Skeletal muscle cell (primary cell): ENCODE data around the gene UBL4A.

Source experiments
- DNase-seq: peaks from one replicate; pipeline ENCODE4 v3.0.0-alpha.2; 2010; ENCODE audit warnings: low read depth
- H3K4me3 ChIP-seq: 2 replicates; pipeline ENCODE4 v1.5.1; 2011; ENCODE audit warnings: low read depth, mild to moderate bottlenecking, control low read depth, low read length, moderate library complexity

The UBL4A gene

DNA sequence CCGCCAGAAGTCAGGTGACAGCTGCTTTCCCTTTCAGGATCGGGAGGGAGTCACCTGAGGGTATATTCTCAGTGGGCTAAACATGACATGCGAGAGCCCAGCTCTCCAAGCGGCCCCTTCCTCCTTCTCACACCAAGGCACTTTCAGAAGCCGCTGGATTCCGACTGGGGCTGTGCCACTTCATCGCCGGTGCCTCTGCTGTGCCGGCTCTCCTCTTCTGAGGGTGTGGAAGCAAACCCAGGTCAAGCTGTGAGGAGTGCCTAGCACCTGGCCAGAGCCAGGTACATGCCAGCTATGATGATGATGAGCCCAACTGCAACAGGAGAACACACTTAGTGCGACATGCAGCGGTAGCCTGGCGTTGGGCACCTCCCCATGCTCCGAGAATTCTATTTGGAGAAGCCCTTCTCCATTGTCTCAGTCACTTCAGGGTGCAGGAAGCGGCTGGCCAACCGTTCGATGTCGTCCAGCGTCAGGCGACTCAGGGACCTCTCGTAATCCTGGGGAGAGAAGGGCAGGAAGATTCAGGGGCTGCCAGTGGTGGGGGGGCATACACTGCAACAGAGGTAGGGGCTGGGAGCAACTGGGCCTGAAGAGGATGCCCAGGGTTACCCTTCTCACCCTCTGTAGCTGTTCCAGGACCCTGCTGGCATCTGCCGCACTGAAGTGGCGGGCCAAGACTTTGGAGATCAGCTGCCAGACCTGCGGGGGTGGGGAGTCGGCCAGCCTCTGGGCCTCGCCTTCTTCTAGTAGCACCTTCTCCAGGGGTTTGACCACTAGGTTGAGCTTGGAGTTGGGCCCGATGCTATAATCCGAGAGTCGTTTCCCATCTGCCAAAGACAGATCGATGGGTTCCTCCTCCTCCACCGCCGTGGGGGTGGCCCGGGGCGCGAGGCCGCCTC lies 1.0 kb downstream of the UBL4A start:
- DNase-seq = no peak
- peak overlapping the region; percentile 47 for H3K4me3 ChIP-seq

DNA sequence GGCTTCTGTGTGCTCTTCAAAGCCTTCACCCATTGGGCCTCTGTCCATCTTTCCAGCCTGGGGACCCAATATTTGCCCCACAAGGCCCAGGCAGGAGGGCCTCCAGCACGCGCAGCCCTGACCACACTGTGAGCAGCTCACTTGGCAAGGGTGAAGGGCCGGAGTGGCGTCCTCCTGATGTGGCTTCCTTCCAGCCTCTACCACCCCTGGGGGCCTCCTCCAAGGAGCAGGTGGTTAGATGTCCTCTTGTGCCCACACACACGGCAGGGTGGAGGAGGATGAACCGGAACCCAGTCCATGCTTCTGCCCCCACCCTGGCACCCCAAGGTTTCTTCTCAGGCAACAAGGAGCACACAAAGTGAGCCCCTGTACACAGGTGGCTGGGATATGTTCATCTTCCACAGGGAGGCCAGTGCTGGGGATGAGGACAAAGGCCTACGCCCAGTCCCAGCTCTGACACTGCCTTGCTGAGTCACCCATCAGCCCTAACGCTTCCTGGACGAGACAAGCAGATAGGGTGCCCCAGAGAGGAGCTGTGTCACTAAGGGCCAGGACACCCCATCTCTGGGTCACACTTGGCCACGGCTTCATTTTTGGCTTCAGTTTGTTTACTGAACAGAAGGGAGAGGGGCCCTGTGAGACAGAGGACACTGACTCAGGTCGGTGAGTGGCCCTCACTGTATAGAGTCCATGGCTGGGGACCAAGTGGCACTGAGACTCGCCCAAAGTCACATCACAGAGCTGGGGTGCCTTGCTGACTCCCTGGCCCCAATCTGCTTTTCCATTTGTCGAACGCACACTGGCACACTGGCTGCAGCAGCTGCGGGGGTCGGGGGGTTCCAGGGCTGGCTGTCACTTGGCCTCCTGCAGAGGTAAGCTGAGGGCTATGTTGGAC lies 1.9 kb downstream of the UBL4A start:
- no peak overlapping the region for H3K4me3 ChIP-seq
- DNase-seq = no peak

DNA sequence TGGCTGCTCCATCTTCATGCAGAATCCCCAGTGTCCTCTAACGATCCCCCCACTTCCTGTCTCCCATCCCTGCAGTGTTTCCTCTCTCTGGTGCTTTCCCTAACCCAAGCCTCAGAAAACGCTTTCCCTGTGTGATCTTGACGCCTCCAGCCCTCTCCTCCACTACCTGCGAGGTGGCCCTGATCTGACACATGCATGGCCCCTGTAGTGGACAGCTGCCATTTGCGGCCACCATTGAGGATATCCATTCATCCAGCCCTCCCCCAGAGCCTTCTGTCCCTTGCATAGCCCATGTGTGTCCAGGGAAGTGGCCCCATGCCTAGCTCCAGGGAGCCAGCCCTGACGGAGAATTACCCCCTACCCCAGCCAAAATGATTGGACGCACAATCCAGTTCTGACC lies 3.1 kb downstream of the UBL4A start:
- H3K4me3 ChIP-seq = no peak overlapping the region
- no peak for DNase-seq

DNA sequence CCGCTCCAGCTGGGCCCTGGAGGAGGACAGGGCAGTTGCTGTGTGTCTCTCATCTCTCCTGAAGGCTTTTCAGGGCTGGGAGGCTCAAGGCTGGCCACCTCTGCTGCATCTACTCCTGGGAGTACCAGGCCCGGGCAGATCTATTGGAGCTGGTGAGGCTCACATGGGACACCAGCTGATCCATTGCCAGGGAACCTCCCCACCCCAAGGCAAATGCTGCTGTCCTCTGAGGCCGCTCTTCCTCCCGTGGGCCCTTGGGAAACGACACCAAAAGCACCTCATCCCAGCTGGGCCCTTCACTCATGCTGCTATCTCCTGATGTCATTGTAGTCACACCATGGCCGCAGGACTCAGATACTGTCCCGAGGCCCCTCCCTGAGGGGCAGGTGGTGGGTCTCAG lies 3.6 kb downstream of the UBL4A start:
- DNase-seq = no peak
- H3K4me3 ChIP-seq = no peak overlapping the region

DNA sequence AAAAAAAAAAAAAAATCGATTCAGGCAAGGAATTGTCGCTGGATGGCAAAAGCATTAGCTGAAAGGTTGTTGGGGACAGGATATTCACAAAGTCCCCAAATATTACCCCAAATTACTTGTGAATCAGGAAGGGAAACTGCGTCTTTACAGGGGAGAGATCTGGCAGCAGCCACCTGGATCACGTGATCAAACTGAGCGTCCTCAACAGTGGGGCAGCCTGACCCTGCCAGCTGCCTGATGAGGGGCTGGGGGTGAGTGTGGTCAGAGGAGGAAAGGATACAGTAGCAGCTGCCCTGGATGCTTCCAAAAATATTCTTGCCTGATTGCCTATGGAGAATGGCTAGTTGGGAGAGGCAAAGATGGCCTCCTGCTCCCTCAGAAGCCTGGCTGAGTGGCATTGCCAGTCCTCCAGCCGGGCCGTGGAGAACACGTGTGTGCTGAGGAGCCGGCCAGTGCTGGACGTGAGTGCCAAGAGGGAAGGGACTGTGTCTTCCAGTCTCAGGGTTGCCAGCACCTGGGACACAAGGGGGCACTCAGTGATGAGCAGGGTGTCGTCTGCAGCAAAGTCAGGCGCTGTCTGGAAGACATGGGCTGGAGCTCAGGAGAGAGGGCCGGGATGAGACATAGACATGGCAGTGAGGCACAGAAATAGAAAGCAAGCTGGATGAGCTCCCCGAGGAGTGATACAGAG lies 4.4 kb downstream of the UBL4A start:
- DNase-seq = no peak
- no peak overlapping the region for H3K4me3 ChIP-seq

DNA sequence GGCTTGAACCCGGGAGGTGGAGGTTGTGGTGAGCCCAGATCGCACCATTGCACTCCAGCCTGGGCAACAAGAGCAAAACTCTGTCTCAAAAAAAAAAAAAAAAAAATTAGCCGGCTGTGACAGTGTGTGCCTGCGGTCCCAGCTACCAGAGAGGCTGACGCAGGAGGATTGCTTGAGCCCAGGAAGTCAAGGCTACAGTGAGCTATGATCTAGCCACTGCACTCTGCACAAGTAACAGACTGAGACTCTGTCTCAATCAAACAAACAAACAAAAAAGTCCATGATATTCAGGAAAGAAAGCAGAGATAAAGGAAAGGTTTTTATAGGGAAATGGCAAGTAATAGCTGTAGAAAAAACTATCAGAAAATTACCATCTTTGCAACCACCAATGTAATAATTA lies 5.2 kb downstream of the UBL4A start:
- no peak for DNase-seq

DNA sequence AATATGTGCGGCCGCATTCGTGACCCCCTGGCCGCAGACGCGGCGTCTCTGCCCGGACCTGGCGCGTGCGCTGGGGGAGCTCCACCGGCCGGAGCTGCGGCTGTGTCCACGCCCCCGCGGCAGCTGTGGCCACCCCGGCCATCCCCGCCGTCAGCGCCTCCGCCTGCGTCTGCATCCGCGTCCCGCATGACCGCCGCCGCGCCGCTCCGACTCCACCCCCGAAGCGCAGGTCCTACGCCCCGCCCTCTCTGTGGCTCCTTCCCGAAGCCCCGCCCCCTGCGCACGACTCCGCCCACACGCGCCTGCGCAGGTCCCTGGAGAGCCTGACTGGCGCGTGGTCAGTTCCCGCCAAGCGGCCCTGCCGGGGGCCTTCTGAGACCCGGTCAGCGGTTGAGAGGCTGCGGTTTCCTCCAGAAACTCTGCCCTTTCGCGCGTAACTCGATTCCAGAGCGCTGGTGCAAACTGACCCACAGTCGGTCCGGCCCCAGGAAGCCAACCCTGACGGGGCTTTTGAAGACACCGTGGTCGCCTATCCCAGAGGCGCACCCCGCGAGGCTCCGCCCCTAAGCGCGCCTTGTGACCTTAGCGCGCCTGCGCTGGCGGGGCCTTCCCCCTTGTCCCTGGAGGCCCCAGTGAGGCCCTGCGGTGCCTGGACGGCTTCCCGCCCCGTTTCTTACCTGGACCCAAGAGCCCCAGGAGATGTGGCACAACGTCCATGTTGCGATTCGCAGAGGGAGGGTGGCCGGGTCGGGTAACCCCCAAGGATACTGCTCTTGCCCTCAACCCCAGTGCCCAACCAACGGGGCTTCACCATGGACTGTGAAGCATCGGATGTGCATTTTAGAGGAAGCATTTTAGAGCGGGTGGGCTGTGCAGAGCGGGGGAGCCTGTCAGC lies 7.4 kb downstream of the UBL4A start, which contains the start of gene LAGE3:
Gene LAGE3, minus strand, starts transcription at position 554 of the 895 bp plus-strand sequence. Its CDS starts 366 bp downstream, at position 188.
- peak; percentile 56 for DNase-seq
- H3K4me3 ChIP-seq = peak within 1 kb of the TSS; percentile 56

More for the DNA sequence above, 5.2 kb downstream of the UBL4A start:
- H3K4me3 ChIP-seq = no peak overlapping the region

DNA sequence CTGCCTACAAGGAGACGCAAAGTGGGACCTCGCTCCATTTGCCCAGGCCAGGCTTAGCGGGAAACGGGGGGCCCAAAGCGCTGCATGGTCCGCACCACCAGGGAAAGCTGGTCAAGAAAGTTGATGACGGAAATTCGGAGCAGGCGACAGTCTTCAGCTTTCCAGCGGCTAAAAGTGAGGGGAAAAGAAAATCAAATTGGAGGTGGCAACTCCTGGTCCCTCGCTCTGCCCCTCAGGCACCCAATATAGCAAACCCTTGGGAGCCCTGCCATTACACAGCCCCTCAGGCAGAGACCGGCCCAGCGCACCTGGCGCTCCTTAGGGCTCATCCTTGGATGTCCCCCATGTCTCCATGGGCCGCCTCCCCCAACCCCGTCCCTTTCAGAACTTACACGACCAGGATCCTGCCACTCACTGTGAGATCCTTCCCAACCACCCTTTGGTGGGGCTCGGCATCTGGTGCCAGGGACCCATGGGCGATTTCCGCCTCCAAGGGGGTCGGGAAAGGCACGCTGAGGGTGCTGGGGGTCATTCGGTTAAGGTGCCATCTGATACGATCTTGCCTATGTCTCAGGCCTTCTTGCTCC lies 8.4 kb downstream of the UBL4A start:
- H3K4me3 ChIP-seq = peak overlapping the region; percentile 56
- no peak for DNase-seq

DNA sequence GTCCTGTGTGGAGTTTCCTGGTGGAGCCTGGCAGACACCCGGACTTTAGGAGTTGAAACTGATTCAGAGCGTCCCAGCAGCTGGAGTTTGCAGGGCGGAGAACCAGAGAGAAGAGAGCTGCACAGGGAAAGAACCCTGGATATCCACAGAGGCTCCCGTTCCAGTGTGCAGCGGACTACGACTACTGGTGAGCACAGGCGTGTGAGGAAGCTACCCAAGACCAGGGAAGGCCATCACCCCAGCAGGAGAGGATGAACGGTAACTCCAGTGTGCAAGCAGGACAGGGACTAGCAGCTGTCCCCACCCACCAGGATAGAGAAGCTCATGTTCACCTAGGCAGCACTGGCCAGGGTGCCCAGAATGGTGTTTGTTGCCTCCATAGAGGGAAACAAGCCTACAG lies 9.6 kb downstream of the UBL4A start:
- no peak for DNase-seq

DNA sequence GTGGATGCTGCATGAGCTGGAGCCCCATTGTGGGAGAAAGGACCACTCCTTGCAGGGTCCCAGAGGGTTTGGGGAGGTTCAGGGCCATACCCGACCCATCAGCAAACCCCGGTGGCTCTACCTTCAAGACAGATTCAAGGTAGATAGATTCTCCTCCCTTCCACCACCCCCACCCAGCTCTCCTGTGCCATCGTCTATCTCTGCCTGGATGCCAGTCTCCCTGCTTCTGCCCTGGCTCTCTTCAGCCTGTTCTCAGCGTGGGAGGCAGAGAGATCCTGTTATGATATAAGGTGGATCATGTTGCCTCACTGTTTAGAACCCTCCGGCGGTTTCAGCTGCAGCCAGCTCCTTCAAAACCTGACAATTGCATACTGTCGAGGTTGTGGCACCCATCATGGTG lies 12.7 kb downstream of the UBL4A start:
- H3K4me3 ChIP-seq = no peak overlapping the region
- DNase-seq = no peak

More for the DNA sequence above, 9.6 kb downstream of the UBL4A start:
- H3K4me3 ChIP-seq = no peak overlapping the region

DNA sequence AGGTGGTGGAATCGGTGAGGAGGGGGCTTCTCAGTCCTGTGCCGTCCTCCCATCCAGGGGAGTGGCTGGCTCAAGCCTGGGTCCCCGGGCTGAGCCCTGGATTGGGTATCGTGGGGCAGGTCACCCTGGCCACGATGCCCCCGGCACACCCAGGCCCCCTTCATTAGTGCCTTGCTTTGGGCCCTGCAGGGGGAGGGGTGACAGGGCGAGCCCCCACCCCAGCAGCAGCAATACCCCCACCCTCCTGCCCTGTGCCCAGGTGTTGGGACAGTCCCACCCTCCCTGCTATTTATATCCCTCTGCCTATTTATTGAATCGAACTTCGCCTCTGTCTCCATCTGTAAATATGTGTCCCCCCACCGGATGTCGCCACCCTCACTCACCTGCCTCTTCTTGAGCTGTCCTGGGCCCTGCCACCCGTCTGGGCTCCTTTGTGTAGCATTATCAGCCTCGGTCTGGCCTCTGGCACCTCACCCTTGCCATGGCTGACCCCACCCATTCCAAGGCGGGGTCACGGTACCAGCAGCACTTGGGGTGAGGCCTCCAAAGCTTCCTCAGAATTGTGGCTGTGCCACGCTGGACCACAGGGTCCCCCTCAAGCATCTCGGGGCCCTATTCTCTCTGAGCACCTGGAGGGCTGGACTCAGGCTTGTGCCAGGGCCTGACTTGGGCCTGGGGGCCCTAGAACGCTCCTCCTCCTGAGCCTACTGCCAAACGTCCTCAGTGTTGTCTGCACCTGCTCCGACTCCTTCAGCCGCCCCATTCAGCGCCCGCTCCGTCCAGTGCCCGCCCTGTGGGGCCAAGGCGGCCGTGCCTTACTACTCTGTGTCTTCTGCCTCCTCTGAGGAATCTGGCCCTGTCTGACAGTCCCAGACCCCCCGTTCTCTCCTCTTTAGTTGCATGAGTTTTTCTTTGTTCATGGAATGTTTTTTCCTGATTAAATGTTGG lies 13.5 kb downstream of the UBL4A start:
- DNase-seq = no peak
- H3K4me3 ChIP-seq = no peak overlapping the region

DNA sequence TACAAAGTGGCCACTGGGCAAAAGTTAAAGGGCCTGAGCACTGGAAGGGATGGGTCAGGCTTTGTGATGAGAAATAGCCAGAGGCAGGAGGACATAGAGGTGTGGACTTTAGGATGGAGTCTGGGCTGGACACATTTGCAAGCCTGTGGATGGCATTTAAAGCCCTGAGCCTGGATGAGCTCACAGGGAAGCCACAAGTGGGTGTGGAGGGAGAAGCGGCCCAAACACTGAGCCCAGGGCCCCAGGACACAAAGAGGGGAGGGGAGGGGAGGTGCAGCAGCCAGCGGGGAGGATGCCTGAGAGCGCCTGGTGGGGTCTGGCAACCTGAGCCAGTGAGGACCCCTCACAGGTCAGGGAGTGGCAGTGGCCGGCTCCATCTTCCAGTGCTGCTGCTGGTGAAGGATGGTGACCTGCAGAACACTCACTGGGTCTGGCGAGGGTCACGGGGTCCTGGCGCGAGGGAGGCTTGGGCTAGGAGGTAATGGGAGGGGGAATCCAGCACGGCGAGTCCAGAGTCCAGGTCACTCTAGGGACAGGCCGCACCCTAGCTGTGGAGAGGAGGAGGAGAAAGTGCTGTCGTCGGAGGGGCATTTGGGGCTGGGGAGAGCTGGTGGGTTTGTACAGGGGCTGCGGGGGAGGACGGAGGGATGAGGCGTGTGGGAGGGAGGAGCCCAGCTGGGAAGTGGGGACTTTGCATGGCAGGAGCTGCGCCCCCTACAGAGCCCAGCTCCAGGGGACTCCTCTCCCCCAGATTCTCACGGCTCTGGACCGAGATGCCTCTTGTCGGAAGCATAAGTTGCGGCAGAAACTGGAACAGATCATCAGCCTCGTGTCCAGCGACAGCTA lies 14.4 kb downstream of the UBL4A start:
- no peak overlapping the region for H3K4me3 ChIP-seq
- no peak for DNase-seq

DNA sequence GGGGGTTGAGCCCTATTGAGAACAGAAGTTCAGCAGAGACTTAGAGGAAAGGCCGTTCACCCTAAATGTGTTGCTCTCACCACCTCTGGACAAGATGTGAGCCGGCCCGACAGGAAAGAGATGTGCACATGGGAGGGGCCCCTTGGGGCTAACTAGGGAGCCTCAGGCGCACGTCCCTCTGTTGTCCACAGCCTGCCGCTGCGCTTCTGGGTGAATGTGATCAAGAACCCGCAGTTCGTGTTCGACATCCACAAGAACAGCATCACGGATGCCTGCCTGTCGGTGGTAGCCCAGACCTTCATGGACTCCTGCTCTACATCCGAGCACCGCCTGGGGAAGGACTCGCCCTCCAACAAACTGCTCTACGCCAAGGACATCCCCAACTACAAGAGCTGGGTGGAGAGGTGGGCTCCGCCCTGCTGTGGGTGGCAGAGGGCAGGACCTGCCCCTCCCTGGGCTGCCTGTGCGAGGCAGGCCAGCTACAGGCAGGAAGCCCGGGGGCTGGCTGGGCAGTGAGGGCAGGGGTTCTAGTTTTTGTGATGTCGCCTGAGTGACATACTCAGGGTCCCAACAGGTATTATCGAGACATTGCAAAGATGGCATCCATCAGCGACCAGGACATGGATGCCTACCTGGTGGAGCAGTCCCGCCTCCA lies 15.4 kb downstream of the UBL4A start:
- DNase-seq = no peak
- H3K4me3 ChIP-seq = no peak overlapping the region

DNA sequence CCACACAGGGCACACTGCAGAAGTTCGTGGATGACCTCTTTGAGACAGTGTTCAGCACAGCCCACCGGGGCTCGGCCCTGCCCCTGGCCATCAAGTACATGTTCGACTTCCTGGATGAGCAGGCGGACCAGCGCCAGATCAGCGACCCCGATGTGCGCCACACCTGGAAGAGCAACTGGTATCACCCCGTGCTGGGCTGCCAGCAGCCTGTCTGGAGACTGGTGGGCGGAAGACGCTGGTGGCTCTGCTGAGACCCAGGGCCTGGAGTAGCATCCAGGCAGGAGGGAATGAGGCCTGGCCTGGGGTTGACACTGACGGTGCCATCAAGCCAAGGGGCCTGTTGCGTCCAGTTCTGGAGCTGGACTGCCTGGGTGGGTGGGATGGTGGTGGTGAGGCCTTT lies 16.0 kb downstream of the UBL4A start:
- DNase-seq = no peak
- no peak overlapping the region for H3K4me3 ChIP-seq

DNA sequence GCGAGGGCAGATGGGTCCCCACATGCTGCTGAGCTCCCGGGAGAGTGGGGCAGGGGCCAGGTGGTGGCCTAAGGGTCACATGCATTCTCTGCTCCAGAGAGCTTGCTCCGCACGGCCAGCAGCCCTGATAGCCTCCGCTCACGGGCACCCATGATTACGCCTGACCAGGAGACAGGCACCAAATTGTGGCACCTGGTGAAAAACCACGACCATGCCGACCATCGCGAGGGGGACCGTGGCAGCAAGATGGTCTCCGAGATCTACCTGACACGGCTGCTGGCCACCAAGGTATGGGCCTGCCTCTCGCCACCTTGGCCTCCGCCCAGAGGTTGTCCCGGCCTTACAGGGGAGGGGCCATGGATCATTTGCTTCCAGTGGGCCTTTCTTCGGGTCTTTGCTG lies 16.5 kb downstream of the UBL4A start:
- H3K4me3 ChIP-seq = no peak overlapping the region
- DNase-seq = no peak

DNA sequence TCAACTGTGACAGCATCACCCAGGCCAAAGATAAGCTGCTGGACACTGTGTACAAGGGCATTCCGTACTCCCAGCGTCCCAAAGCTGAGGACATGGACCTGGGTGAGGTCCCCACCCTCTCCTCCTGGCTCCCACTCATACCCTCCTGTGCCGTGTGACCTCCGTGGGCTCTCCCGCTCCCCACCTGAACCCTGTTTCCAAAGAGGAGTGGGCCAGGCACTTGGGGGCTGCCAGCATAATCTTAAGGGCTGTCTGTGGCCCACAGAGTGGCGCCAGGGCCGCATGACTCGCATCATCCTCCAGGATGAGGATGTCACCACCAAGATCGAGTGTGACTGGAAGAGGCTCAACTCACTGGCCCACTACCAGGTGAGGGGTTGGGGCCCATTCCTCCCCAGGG lies 17.3 kb downstream of the UBL4A start:
- no peak overlapping the region for H3K4me3 ChIP-seq
- no peak for DNase-seq
